B cell (primary cell): Measurements from ENCODE around the gene CEACAM5. TPM values are rescaled to one million over a fixed set of nuclear protein-coding genes. Genes with fewer than 3 reads are reported as not detected.

Experiments used
- ATAC-seq: fragments of 200-7000 bp; cut with Tn5 transposase; one replicate; pipeline ENCODE4 v1.10.0; 2021; ENCODE audit warnings: low read depth, mild to moderate bottlenecking, moderate number of reproducible peaks, moderate library complexity
- CTCF ChIA-PET: fragments of 350-600 bp; sonication (Branson Sonifier 250); formaldehyde crosslinking; loops from one replicate; lab custom pipeline; 2021; ENCODE audit warnings: antibody characterized with exemption, inconsistent platforms; lab: Charles Lee
- POLR2A ChIA-PET: fragments of 350-600 bp; sonication (Branson Sonifier 250); formaldehyde crosslinking; loops from one replicate; lab custom pipeline; 2021; ENCODE audit warnings: antibody characterized with exemption; lab: Charles Lee
- DNase-seq: peaks from one replicate; pipeline ENCODE4 v3.0.0; 2013
- H2AFZ ChIP-seq: 2 replicates; pipeline ENCODE4 v1.6.1; 2012; ENCODE audit warnings: mild to moderate bottlenecking, low read depth, low read length; ENCODE audit not compliant: insufficient read depth, poor library complexity, severe bottlenecking
- H3K27ac ChIP-seq, 2 donors: 1 replicate in 1 of 2; 2 replicates in 1 of 2; pipeline ENCODE4 v1.5.1; 2012 to 2013; ENCODE audit warnings: low read length in 2 of 2, mild to moderate bottlenecking in 2 of 2, moderate library complexity in 1 of 2
- H3K27me3 ChIP-seq, 4 experiments: fragments of 200-600 bp in 1 of 4; sonication (generic) in 1 of 4; replicated peaks in 1 of 4; 1 replicate in 2 of 4; 2 replicates in 2 of 4; pipeline versions ENCODE4 v1.6.1 to v1.7.0; 2013 to 2016; ENCODE audit warnings: low read length in 3 of 4, mild to moderate bottlenecking in 2 of 4, mixed read lengths in 1 of 4, moderate library complexity in 1 of 4; ENCODE audit not compliant: insufficient read depth in 4 of 4, control insufficient read depth in 3 of 4; ENCODE audit errors: control extremely low read depth in 1 of 4
- H3K36me3 ChIP-seq, 2 experiments: replicated peaks in 1 of 2; 1 replicate in 1 of 2; 2 replicates in 1 of 2; pipeline versions ENCODE4 v1.6.1 to v1.7.1; 2013; ENCODE audit warnings: low read length in 1 of 2; ENCODE audit not compliant: insufficient read depth in 2 of 2, control insufficient read depth in 1 of 2; ENCODE audit errors: control extremely low read depth in 1 of 2, extremely low read depth in 1 of 2
- H3K4me1 ChIP-seq, 2 donors: fragments of 200-600 bp in 1 of 2; sonication (generic) in 1 of 2; 1 replicate in 1 of 2; 2 replicates in 1 of 2; pipeline versions ENCODE4 v1.5.1 to v1.6.1; 2013 to 2017; ENCODE audit warnings: low read length in 2 of 2; ENCODE audit not compliant: control insufficient read depth in 2 of 2, insufficient read depth in 2 of 2
- H3K4me2 ChIP-seq: replicated peaks from 2 replicates; pipeline ENCODE3; 2012; ENCODE audit warnings: mild to moderate bottlenecking, low read depth, low read length; ENCODE audit not compliant: poor library complexity, severe bottlenecking
- H3K4me3 ChIP-seq, 5 experiments: fragments of 200-600 bp in 1 of 5; sonication (generic) in 1 of 5; 1 replicate in 3 of 5; 2 replicates in 2 of 5; pipeline versions ENCODE4 v1.5.1 to v1.7.0; 2011 to 2016; ENCODE audit warnings: low read length in 4 of 5, mild to moderate bottlenecking in 4 of 5, low read depth in 2 of 5, control low read depth in 1 of 5, moderate library complexity in 1 of 5; ENCODE audit not compliant: insufficient read depth in 1 of 5; ENCODE audit errors: control extremely low read depth in 1 of 5, extremely low read depth in 1 of 5
- H3K79me2 ChIP-seq: fragments of 200-600 bp; sonication (generic); one replicate; pipeline ENCODE4 v1.6.0; 2016; ENCODE audit warnings: low read length; ENCODE audit not compliant: control insufficient read depth, insufficient read depth
- H3K9ac ChIP-seq: fragments of 200-600 bp; sonication (generic); 2 replicates; pipeline ENCODE4 v1.6.1; 2017; ENCODE audit warnings: mild to moderate bottlenecking, low read length, moderate library complexity
- H3K9me3 ChIP-seq, 3 donors: one replicate each; pipeline versions ENCODE4 v1.6.1 to v1.7.1; 2013; ENCODE audit warnings: low read length in 2 of 3; ENCODE audit not compliant: control insufficient read depth in 2 of 3, insufficient read depth in 1 of 3; ENCODE audit errors: control extremely low read depth in 1 of 3
- H4K20me1 ChIP-seq: 2 replicates; pipeline ENCODE4 v1.6.0; 2012; ENCODE audit warnings: mild to moderate bottlenecking, low read length; ENCODE audit not compliant: insufficient read depth, control insufficient read depth, poor library complexity, severe bottlenecking
- H3K27ac Mint-ChIP-seq: one replicate; pipeline ENCODE4 v1.8.0; 2021; ENCODE audit warnings: mixed read lengths
- H3K27me3 Mint-ChIP-seq: one replicate; pipeline ENCODE4 v1.8.0; 2021; ENCODE audit warnings: mixed read lengths
- H3K4me1 Mint-ChIP-seq: one replicate; pipeline ENCODE4 v1.8.0; 2021; ENCODE audit warnings: mixed read lengths
- H3K4me3 Mint-ChIP-seq: one replicate; pipeline ENCODE4 v1.8.0; 2021; ENCODE audit warnings: mixed read lengths
- H3K9me3 Mint-ChIP-seq: one replicate; pipeline ENCODE4 v1.8.0; 2022; ENCODE audit warnings: mixed read lengths; ENCODE audit not compliant: insufficient read depth
- EZH2 ChIP-seq: IDR thresholded peaks from 2 replicates; pipeline ENCODE4 v1.6.1; 2012; ENCODE audit warnings: borderline replicate concordance, low read depth, mild to moderate bottlenecking, moderate library complexity, low read length; ENCODE audit not compliant: insufficient read depth, poor library complexity, severe bottlenecking
- WGBS: methylation state at CpG from one replicate; pipeline ENCODE4 v1.1.5; 2013; ENCODE audit warnings: missing lambda C conversion rate; ENCODE audit not compliant: insufficient coverage; 5-methylcytosine and 5-hydroxymethylcytosine counted together
- intact Hi-C: fragments of 100-400 bp; cut with micrococcal nuclease; formaldehyde crosslinking; loops from one replicate; pipeline ENCODE4 v1.10.0; 2022
- polyA plus RNA-seq: library from polyadenylated mRNA; depleted of rRNA; stranded (reverse); fragments of >200 nt; gene quantifications from 2 replicates; pipeline ENCODE4 v1.2.3, GENCODE V29; 2012
- total RNA-seq, 2 donors: library from RNA; stranded (reverse); fragments of 120-200 nt in 1 of 2; gene quantifications; 1 replicate in 1 of 2; 2 replicates in 1 of 2; pipeline versions ENCODE4 v1.2.3 to v1.2.4, GENCODE V29; 2013 to 2022
- TF ChIP-seq, protein P1 (sequence below): fragments of 200-600 bp; IDR thresholded peaks from one replicate; pipeline ENCODE4 v1.8.0; 2022; ENCODE audit warnings: antibody characterized with exemption, mild to moderate bottlenecking

Gene CEACAM5
- total and polyA plus RNA-seq, 2 donors (not counting 1 experiment from before 2014, with no cell fraction given), result not detected

DNA sequence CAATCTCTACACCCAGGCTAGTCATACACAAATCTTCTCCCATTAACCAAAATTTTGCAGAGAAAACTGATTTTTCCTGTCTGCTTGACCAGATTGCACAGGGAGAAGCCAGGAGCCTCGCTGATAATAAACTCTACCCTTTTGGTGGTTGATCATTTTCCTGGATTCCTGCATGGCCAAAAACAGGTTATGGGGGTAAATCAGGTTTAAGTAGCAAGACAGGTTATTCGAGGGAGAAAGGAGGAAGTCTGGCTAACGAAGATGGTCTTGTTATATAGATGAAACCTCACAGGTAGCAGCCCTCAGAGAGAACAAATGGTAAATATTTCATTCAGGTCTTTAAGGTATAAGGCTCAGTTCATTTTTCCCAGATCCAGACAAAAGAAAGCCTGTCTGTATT is 30.9 kb downstream of the CEACAM5 start:
- Mint-ChIP-seq H3K4me1 (no peaks in the 10 kb centered on the region), H3K27ac (no peak overlapping the region), H3K27me3 (peaks cover 23% of the 10 kb centered on the region), H3K4me3 (no peak overlapping the region), H3K9me3 (no peaks in the 10 kb centered on the region)
- CTCF ChIA-PET, result interaction anchor here (5.4 kb wide), 1 partner anchor 14 kb away, joined by 39 read pairs; no protein-coding TSS in a partner anchor
- Histone ChIP-seq H3K9me3 (no peaks in the 10 kb centered on the region), H2AFZ (no peak overlapping the region), H3K4me2 (no peak overlapping the region), H3K27me3 (peaks cover 0 to 3% (median 0%) of the 10 kb centered on the region in 4 experiments), H3K4me1 (peaks cover 3 to 5% of the 10 kb centered on the region in 2 donors), H3K4me3 (no peak overlapping the region), H4K20me1 (no peaks in the 10 kb centered on the region), H3K9ac (no peak overlapping the region), H3K79me2 (no peaks in the 10 kb centered on the region), H3K27ac (no peak overlapping the region), H3K36me3 (no peaks in the 10 kb centered on the region)
- intact Hi-C loops, result no loop called here
- POLR2A ChIA-PET, result no interaction called here
- TF ChIP-seq, protein P1, sequence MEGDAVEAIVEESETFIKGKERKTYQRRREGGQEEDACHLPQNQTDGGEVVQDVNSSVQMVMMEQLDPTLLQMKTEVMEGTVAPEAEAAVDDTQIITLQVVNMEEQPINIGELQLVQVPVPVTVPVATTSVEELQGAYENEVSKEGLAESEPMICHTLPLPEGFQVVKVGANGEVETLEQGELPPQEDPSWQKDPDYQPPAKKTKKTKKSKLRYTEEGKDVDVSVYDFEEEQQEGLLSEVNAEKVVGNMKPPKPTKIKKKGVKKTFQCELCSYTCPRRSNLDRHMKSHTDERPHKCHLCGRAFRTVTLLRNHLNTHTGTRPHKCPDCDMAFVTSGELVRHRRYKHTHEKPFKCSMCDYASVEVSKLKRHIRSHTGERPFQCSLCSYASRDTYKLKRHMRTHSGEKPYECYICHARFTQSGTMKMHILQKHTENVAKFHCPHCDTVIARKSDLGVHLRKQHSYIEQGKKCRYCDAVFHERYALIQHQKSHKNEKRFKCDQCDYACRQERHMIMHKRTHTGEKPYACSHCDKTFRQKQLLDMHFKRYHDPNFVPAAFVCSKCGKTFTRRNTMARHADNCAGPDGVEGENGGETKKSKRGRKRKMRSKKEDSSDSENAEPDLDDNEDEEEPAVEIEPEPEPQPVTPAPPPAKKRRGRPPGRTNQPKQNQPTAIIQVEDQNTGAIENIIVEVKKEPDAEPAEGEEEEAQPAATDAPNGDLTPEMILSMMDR, result no peak
- no peak for TF ChIP-seq EZH2
- no peak for DNase-seq
- 58% methylated on average over 3 of the region's 3 CpGs for WGBS
- no peak for ATAC-seq

DNA sequence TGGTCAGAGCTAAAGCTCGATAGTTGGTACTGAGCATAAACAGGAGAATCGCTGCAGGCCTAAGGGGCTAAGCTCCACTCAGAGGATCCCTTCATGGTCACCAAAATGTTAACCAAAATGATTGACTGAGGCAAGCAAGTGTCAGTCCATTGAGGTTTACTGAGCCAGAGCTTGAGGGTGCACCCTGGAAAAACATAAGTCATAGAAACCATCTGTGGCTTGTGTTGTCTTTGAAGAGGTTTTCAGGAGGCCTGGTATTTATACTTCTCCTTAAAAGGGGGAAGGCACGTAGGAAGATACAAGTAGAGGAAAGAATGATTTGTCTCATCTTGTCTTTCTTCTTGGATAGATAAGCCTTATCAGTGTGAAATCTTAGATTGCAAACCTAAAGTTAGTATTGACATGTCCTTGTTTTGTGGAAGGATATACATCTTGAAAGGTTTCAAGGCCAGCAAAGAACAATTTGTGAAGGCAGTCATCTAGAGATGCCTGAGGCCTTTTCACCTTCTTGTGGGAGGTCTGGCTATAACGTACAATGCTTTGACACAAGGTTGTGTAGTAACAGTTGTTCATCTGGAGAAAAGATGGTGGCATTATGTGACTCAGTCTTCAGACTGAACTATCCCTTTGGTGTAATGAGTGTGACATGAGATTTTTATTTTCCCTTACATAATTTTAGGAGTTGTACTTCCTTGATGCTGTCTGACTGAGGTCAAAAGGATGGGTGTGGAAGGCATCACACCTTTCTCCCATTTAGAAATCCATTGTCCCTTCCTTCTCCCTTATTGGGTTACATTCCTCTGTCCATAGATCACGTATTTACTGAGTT is 32.2 kb downstream of the CEACAM5 start:
- H3K27me3 Mint-ChIP-seq, result peaks cover 23% of the 10 kb centered on the region
- 80% methylated on average over 4 of the region's 5 CpGs for WGBS
- no peak overlapping the region for H3K4me3 ChIP-seq
- H3K27ac ChIP-seq, result no peak overlapping the region
- no peak for TF ChIP-seq EZH2
- TF ChIP-seq, protein P1, result no peak
- no peaks in the 10 kb centered on the region for H3K9me3 ChIP-seq
- peaks cover 0 to 3% (median 0%) of the 10 kb centered on the region in 4 experiments for H3K27me3 ChIP-seq
- intact Hi-C loops, result no loop called here
- no peaks in the 10 kb centered on the region for H3K9me3 Mint-ChIP-seq
- H3K4me2 ChIP-seq, result no peak overlapping the region
- no peak overlapping the region for H2AFZ ChIP-seq
- peaks cover 10% of the 10 kb centered on the region in 2 donors for H3K4me1 ChIP-seq
- no peak for DNase-seq
- peaks cover 6% of the 10 kb centered on the region for H3K4me1 Mint-ChIP-seq
- ChIA-PET POLR2A (no interaction called here), CTCF (interaction anchor here (1.0 to 5.4 kb wide), 3 partner anchors 13 to 55 kb away, joined by 3 to 39 read pairs (median 3); no protein-coding TSS in a partner anchor)
- H3K4me3 Mint-ChIP-seq, result no peak overlapping the region
- H3K36me3 ChIP-seq, result no peaks in the 10 kb centered on the region
- no peak for ATAC-seq
- H3K79me2 ChIP-seq, result no peaks in the 10 kb centered on the region
- no peak overlapping the region for H3K27ac Mint-ChIP-seq
- no peaks in the 10 kb centered on the region for H4K20me1 ChIP-seq
- H3K9ac ChIP-seq, result no peak overlapping the region
